GM12865 (cell line): ENCODE measurements around the gene PTPN13.
"Not testable (repeated sequence)": the region's sequence is repeated elsewhere in the genome, so short reads cannot be mapped to it uniquely, and the experiment has no call there.

Source experiments
- DNase-seq: peaks from one replicate; pipeline ENCODE4 v3.0.0; 2010; ENCODE audit warnings: low read depth
- H3K4me3 ChIP-seq: 2 replicates; pipeline ENCODE4 v1.5.1; 2011; ENCODE audit warnings: mild to moderate bottlenecking, low read depth, low read length, control low read depth
- CTCF ChIP-seq: IDR thresholded peaks from 2 replicates; pipeline ENCODE4 v1.5.1; 2011; ENCODE audit warnings: low read length, control low read depth, low read depth, inconsistent platforms; ENCODE audit not compliant: insufficient read depth; ENCODE audit errors: missing control alignments

PTPN13 gene

GRCh38 chr4:86653237-86653865, 59.2 kb downstream of the PTPN13 start:
- DNase-seq = peak; percentile 21
- H3K4me3 ChIP-seq = no peak overlapping the region
- peak; percentile 30 for TF ChIP-seq CTCF

- not testable (repeated sequence) for H3K4me3 ChIP-seq, DNase-seq
These were observed 62.7 kb downstream of the PTPN13 start for GRCh38 chr4:86656781-86657180.

- no peak for TF ChIP-seq CTCF
- no peak overlapping the region for H3K4me3 ChIP-seq
- peak; percentile 31 for DNase-seq
These were observed 63.3 kb downstream of the PTPN13 start for GRCh38 chr4:86657382-86657781.

- H3K4me3 ChIP-seq = no peak overlapping the region
- peak; percentile 75 for DNase-seq
- no peak for TF ChIP-seq CTCF
These were observed 63.8 kb downstream of the PTPN13 start for GRCh38 chr4:86657910-86658309.

- no peak for TF ChIP-seq CTCF
- DNase-seq = no peak
- no peak overlapping the region for H3K4me3 ChIP-seq
These were observed 66.3 kb downstream of the PTPN13 start for GRCh38 chr4:86660401-86660800.

- TF ChIP-seq CTCF = no peak
- no peak overlapping the region for H3K4me3 ChIP-seq
- no peak for DNase-seq
These were observed 66.9 kb downstream of the PTPN13 start for GRCh38 chr4:86661006-86661405.

- DNase-seq = no peak
- no peak overlapping the region for H3K4me3 ChIP-seq
- TF ChIP-seq CTCF = no peak
These were observed 67.3 kb downstream of the PTPN13 start for GRCh38 chr4:86661418-86661817.

- no peak overlapping the region for H3K4me3 ChIP-seq
- no peak for TF ChIP-seq CTCF
- peak; percentile 34 for DNase-seq
These were observed 70.8 kb downstream of the PTPN13 start for GRCh38 chr4:86664959-86665358.
